A549 (cell line): ENCODE data around the gene MAD1L1. TPM values are rescaled to one million over a fixed set of nuclear protein-coding genes. Genes with fewer than 3 reads are reported as not detected.

Experiments
- ATAC-seq, 2 experiments: fragments of 200-7000 bp in 1 of 2; fragments of >200 bp in 1 of 2; cut with Nextera tagmentation in 1 of 2; cut with Tn5 transposase in 1 of 2; 3 replicates each; pipeline versions ENCODE4 v1.8.0 to v1.9.1; 2018 to 2020; ENCODE audit warnings: mild to moderate bottlenecking in 1 of 2, moderate library complexity in 1 of 2
- CTCF ChIA-PET: fragments of 300-600 bp; sonication (Branson Sonifier 250); formaldehyde crosslinking; extraction: SDS; loops from one replicate; lab custom pipeline; 2021; ENCODE audit warnings: antibody characterized with exemption, inconsistent platforms; lab: Yijun Ruan, JAX
- POLR2A ChIA-PET: fragments of 350-600 bp; formaldehyde crosslinking; extraction: SDS; loops from one replicate; lab custom pipeline; 2021; ENCODE audit warnings: antibody characterized with exemption, inconsistent platforms; lab: Yijun Ruan, JAX
- DNase-seq, 2 experiments: peaks; one replicate each; pipeline versions ENCODE4 v3.0.0 to v3.0.0-alpha.2; 2011 to 2016; ENCODE audit warnings: low read depth in 1 of 2, low spot score in 1 of 2
- FAIRE-seq: peaks from 2 replicates; lab custom pipeline; 2011; peaks lifted over from hg19 to GRCh38; lab: Jason Lieb, UNC
- H3K27ac ChIP-seq, 2 experiments: fragments of >200 bp; sonication (Bioruptor Twin); formaldehyde crosslinking; 3 replicates each; pipeline ENCODE4 v1.5.1; 2016 to 2017
- H3K4me1 ChIP-seq: fragments of >200 bp; sonication (Bioruptor Twin); formaldehyde crosslinking; 3 replicates; pipeline ENCODE4 v1.6.1; 2016
- H3K4me2 ChIP-seq: fragments of >200 bp; sonication (Bioruptor Twin); formaldehyde crosslinking; 3 replicates; pipeline ENCODE4 v1.6.1; 2016
- H3K4me3 ChIP-seq: fragments of >200 bp; sonication (Bioruptor Twin); formaldehyde crosslinking; 3 replicates; pipeline ENCODE4 v1.5.1; 2016
- H3K9me3 ChIP-seq: fragments of >200 bp; sonication (Bioruptor Twin); formaldehyde crosslinking; 3 replicates; pipeline ENCODE4 v1.6.1; 2016
- CBX8 ChIP-seq: fragments of 200-600 bp; sonication (generic); IDR thresholded peaks from 2 replicates; pipeline ENCODE4 v1.6.1; 2016
- CEBPB ChIP-seq, 2 experiments: fragments of >200 bp in 1 of 2; sonication (Bioruptor Twin) in 1 of 2; formaldehyde crosslinking in 1 of 2; IDR thresholded peaks; 2 replicates each; pipeline ENCODE4 v1.6.1; 2012 to 2016
- CHD2 ChIP-seq: fragments of 150-350 bp; IDR thresholded peaks from 2 replicates; pipeline ENCODE4 v1.6.1; 2014; ENCODE audit warnings: low read length; ENCODE audit not compliant: partially characterized antibody
- CHD4 ChIP-seq: fragments of 200-600 bp; sonication (generic); IDR thresholded peaks from 2 replicates; pipeline ENCODE4 v1.6.1; 2016; ENCODE audit warnings: antibody characterized with exemption, mild to moderate bottlenecking, borderline replicate concordance
- ELK1 ChIP-seq: fragments of 150-350 bp; IDR thresholded peaks from 2 replicates; pipeline ENCODE4 v1.6.1; 2014; ENCODE audit warnings: low read depth, mild to moderate bottlenecking, low read length
- EP300 ChIP-seq, 2 experiments: fragments of >200 bp; sonication (Bioruptor Twin); formaldehyde crosslinking; IDR thresholded peaks; 2 replicates in 1 of 2; 3 replicates in 1 of 2; pipeline ENCODE4 v1.6.1; 2016 to 2017
- FOXS1 ChIP-seq: fragments of 250-450 bp; sonication (Bioruptor Pico); IDR thresholded peaks from 2 replicates; pipeline ENCODE4 v1.5.0; 2020; ENCODE audit warnings: mild to moderate bottlenecking, moderate library complexity
- HEYL ChIP-seq: fragments of 250-450 bp; sonication (Bioruptor Pico); IDR thresholded peaks from 2 replicates; pipeline ENCODE4 v1.8.0; 2021; ENCODE audit warnings: mild to moderate bottlenecking, moderate library complexity
- KDM1A ChIP-seq: fragments of 200-600 bp; sonication (generic); IDR thresholded peaks from 2 replicates; pipeline ENCODE4 v1.6.1; 2016; ENCODE audit warnings: low read depth, mild to moderate bottlenecking
- PHF8 ChIP-seq: fragments of 200-600 bp; sonication (generic); IDR thresholded peaks from 2 replicates; pipeline ENCODE4 v1.6.1; 2016; ENCODE audit warnings: low read depth, mild to moderate bottlenecking, antibody characterized with exemption, moderate library complexity, borderline replicate concordance
- POLR2AphosphoS2 ChIP-seq: conservative IDR thresholded peaks from 2 replicates; pipeline ENCODE4 v1.6.1; 2012; ENCODE audit warnings: low read length, improper control_type of control experiment, inconsistent platforms
- RAD21 ChIP-seq, 2 experiments: fragments of >200 bp in 1 of 2; sonication (Bioruptor Twin) in 1 of 2; formaldehyde crosslinking in 1 of 2; IDR thresholded peaks in 1 of 2; conservative IDR thresholded peaks in 1 of 2; 2 replicates in 1 of 2; 3 replicates in 1 of 2; pipeline ENCODE4 v1.6.1; 2012 to 2018; ENCODE audit warnings: inconsistent platforms in 1 of 2
- RARB ChIP-seq: fragments of 250-450 bp; sonication (Bioruptor Pico); IDR thresholded peaks from 2 replicates; pipeline ENCODE4 v1.8.0; 2021; ENCODE audit warnings: mild to moderate bottlenecking, moderate library complexity
- REST ChIP-seq: fragments of 200-600 bp; sonication (generic); IDR thresholded peaks from 2 replicates; pipeline ENCODE4 v1.6.1; 2016; ENCODE audit warnings: antibody characterized with exemption, mild to moderate bottlenecking, moderate library complexity
- SREBF2 ChIP-seq: fragments of 450-650 bp; IDR thresholded peaks from 2 replicates; pipeline ENCODE4 v1.6.1; 2014; ENCODE audit warnings: mild to moderate bottlenecking, moderate library complexity
- USF2 ChIP-seq: fragments of 450-650 bp; IDR thresholded peaks from 2 replicates; pipeline ENCODE4 v1.6.1; 2014; ENCODE audit warnings: antibody characterized with exemption
- ZSCAN20 ChIP-seq: fragments of 250-450 bp; sonication (Bioruptor Pico); IDR thresholded peaks from 2 replicates; pipeline ENCODE4 v1.8.0; 2022; ENCODE audit warnings: mild to moderate bottlenecking, moderate library complexity
- WGBS: methylation state at CpG from one replicate; pipeline ENCODE4 v1.1.6; 2017; ENCODE audit errors: missing lambda C conversion rate; 5-methylcytosine and 5-hydroxymethylcytosine counted together
- polyA plus RNA-seq, 4 experiments: library from polyadenylated mRNA; depleted of rRNA in 3 of 4; stranded (reverse); fragments of >200 nt; fragmentation: RNase III in 1 of 4; extraction: RNeasy Plus Mini Kit Qiagen cat#74134 plus additional on column Dnase treatment in 1 of 4; gene quantifications; 2 replicates in 3 of 4; 3 replicates in 1 of 4; pipeline ENCODE4 v1.2.3, GENCODE V29; 2011 to 2017
- TF ChIP-seq, protein P1 (sequence below): fragments of >200 bp; sonication (Bioruptor Twin); formaldehyde crosslinking; IDR thresholded peaks from 2 replicates; pipeline ENCODE4 v1.6.1; 2016
- TF ChIP-seq, protein P2 (sequence below): IDR thresholded peaks from 2 replicates; pipeline ENCODE4 v1.6.1; 2012

Gene MAD1L1
- polyA plus RNA-seq, 2 of the 4 experiments (the other 2 are of a cell fraction), result 13.6 to 16.6 TPM

DNA sequence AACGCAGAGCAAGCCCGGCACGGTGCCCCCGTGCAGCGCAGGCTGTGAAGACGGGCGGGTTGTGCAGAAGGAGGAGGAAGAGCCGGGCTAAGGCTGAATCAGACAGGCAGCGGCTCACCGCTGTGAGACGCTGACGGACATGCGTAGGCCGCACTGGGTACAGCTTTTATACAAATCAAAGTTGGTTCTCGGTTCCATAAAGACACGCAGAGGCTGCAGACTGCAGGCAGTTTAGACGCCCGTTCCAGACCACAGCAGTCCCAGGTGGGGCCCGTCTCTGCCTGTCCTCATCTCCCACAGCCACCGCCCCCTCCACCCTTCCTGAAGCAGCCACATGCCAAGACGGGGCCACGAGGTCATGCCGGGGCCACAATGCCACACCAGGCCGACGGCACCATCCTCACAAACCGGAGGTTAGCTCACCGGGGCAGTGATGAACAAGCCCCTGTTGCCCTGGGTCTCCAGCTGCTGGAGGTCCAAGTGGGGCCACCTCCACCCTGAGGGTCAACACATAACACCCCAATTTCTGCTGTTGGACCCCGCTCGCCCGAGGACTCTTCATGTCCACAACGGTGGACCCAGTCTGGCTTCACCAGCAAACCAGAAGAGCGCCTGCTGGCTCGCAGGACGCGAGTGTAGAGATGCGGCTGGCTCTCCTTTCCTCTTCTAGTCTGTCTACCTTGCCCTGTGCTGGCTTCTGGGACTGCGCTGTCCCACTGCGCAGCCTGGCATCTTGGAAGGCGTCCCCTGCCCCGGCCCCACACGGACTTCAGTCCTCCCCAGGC lies 335.5 kb downstream of the MAD1L1 start:
- H3K9me3 ChIP-seq, result no peaks in the 10 kb centered on the region
- DNase-seq (no peak), ATAC-seq (no peak), FAIRE-seq (no peak)
- no peak overlapping the region for H3K4me2 ChIP-seq
- H3K4me3 ChIP-seq, result no peak overlapping the region
- 93% methylated on average over 39 of the region's 41 CpGs for WGBS
- CTCF ChIA-PET, result no interaction called here
- no peak for TF ChIP-seq RARB (CRISPR knock-in tag)
- no peak for TF ChIP-seq KDM1A
- TF ChIP-seq CHD2, result no peak
- TF ChIP-seq FOXS1, result no peak
- no peak for TF ChIP-seq CEBPB (IDR thresholded peaks at IDR 0.05)
- TF ChIP-seq ZSCAN20 (CRISPR knock-in tag), result no peak
- TF ChIP-seq, protein P1, sequence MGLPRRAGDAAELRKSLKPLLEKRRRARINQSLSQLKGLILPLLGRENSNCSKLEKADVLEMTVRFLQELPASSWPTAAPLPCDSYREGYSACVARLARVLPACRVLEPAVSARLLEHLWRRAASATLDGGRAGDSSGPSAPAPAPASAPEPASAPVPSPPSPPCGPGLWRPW, result no peak
- TF ChIP-seq EP300 (IDR thresholded peaks at IDR 0.05), result no peak
- no peak for TF ChIP-seq CHD4
- TF ChIP-seq RAD21 (conservative IDR thresholded peaks at IDR 0.05 in 1 of 2, IDR thresholded peaks at IDR 0.05 in 1 of 2), result no peak
- no peak for TF ChIP-seq CBX8
- no peak for TF ChIP-seq SREBF2
- TF ChIP-seq PHF8, result no peak
- TF ChIP-seq USF2, result no peak
- TF ChIP-seq ELK1, result no peak
- TF ChIP-seq, protein P2, sequence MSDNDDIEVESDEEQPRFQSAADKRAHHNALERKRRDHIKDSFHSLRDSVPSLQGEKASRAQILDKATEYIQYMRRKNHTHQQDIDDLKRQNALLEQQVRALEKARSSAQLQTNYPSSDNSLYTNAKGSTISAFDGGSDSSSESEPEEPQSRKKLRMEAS, result no peak
- TF ChIP-seq HEYL (CRISPR knock-in tag), result no peak
- TF ChIP-seq REST, result no peak
- TF ChIP-seq POLR2AphosphoS2, result no peak
- no peak overlapping the region for H3K27ac ChIP-seq
- no peaks in the 10 kb centered on the region for H3K4me1 ChIP-seq
- POLR2A ChIA-PET, result no interaction called here
